Measurements from ENCODE around the gene SPATA13. TPM values are rescaled to one million over a fixed set of nuclear protein-coding genes. Genes with fewer than 3 reads are reported as not detected.

The SPATA13 gene
- total RNA-seq, 1 experiment from 2014 or later, result 21.4 TPM

DNA sequence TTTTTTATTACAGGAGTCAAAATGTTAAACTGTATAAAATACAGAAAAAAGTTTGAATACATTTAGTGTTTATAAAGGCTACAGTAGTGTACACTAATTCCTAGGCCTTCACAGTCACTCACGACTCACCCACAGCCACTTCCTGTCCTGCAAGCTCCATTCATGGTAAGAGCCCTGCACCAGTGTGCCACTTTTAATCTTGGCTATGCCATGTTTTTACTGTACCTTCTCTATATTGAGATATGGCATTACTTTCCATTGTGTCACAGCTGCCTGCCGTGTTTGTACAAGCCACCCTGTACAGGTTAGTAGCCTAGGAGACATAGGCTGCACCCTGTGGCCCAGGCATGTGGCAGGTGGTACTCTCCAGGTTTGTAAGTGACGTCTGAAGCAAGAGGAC is 180.9 kb downstream of the SPATA13 start:
- ATAC-seq, result peak; percentile 57; the same call in 1 of the 2 replicates
- peaks cover 3 to 10% of the 10 kb centered on the region in 2 experiments; a peak in 2 of 4 replicates for H3K4me1 ChIP-seq (ENCODE audit: control insufficient read depth in 1 of 2, insufficient read depth in 2 of 2, low read length in 2 of 2)
- BruUV-seq (replicated peaks), result no TSS peak
- ChIA-PET POLR2A (no interaction called here), RAD21 (ENCODE audit: low non-redundant PET in 1 of 2, low total read pairs in 2 of 2, uncharacterized antibody in 2 of 2, unreplicated experiment in 2 of 2) (no interaction called here), CTCF (no interaction called here)
- no peaks in the 10 kb centered on the region for H3K36me3 ChIP-seq (ENCODE audit: control insufficient read depth in 1 of 2, insufficient read depth in 2 of 2, low read length in 2 of 2)
- DNase-seq (ENCODE audit: low read depth, low spot score), result peak; percentile 19
- H4K20me1 ChIP-seq (ENCODE audit: insufficient read depth), result no peaks in the 10 kb centered on the region
- no peak overlapping the region for H2AFZ ChIP-seq (ENCODE audit: low read depth, low read length, poor library complexity, severe bottlenecking)
- H3K9me2 ChIP-seq (ENCODE audit: insufficient read depth), result no peaks in the 10 kb centered on the region
- no peak overlapping the region; the same call in 1 of the 2 replicates for H3K4me2 ChIP-seq (ENCODE audit: low read length)
- no peaks in the 10 kb centered on the region for H3K79me2 ChIP-seq (ENCODE audit: insufficient read depth, low read length)
- no peak overlapping the region for H3K9ac ChIP-seq (ENCODE audit: low read length)
- H3K4me3 ChIP-seq (replicated peaks in 1 of 2; ENCODE audit: low read depth in 1 of 2, low read length in 2 of 2), result no peak overlapping the region
- no peak overlapping the region for H3K27ac ChIP-seq (ENCODE audit: low read depth, low read length)
- intact Hi-C loops (cut with micrococcal nuclease), result no loop called here
- TF ChIP-seq SRF (IDR thresholded peaks at IDR 0.05; ENCODE audit: low read depth) (no peak), FOSL1 (IDR thresholded peaks at IDR 0.05; ENCODE audit: low read depth) (peak; percentile 38; the same call in 1 of the 2 replicates)
- H3K9me3 ChIP-seq (ENCODE audit: control insufficient read depth in 1 of 2, insufficient read depth in 1 of 2, low read depth in 1 of 2, low read length in 2 of 2), result no peaks in the 10 kb centered on the region
- H3K27me3 ChIP-seq (ENCODE audit: insufficient read depth, low read length), result no peaks in the 10 kb centered on the region

DNA sequence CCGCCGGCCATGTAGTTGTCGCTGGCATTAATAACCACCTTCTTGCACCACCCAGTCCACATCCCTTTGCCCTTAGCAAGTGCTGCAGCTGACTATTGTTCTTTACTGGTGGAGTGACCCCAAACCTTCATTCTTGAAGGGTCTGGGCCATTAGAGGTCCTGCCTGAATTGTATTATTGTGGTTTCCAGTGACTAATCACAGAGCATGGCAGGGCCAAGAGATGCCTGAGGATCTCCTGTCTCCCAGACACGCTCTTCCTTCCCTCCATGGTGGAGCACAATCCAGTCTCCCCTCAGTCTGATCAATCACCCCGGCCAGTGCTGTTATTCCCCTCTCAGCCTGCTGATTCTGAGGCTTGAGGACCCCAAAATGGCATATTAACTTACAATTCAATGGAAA is 187.9 kb downstream of the SPATA13 start:
- H3K4me3 ChIP-seq (replicated peaks in 1 of 2; ENCODE audit: low read depth in 1 of 2, low read length in 2 of 2), result peak overlapping the region in 1 of 2 experiments; percentile 9; a peak in 1 of 4 replicates
- peak overlapping the region; percentile 47 for H2AFZ ChIP-seq (ENCODE audit: low read depth, low read length, poor library complexity, severe bottlenecking)
- no peaks in the 10 kb centered on the region for H3K36me3 ChIP-seq (ENCODE audit: control insufficient read depth in 1 of 2, insufficient read depth in 2 of 2, low read length in 2 of 2)
- no peaks in the 10 kb centered on the region for H3K9me2 ChIP-seq (ENCODE audit: insufficient read depth)
- peak overlapping the region; percentile 63 for H3K4me2 ChIP-seq (ENCODE audit: low read length)
- H4K20me1 ChIP-seq (ENCODE audit: insufficient read depth), result no peaks in the 10 kb centered on the region
- TF ChIP-seq POLR2AphosphoS5 (IDR thresholded peaks at IDR 0.05; ENCODE audit: low read depth, low read length) (no peak), CBX3 (IDR thresholded peaks at IDR 0.05; ENCODE audit: low read depth) (no peak), SRF (IDR thresholded peaks at IDR 0.05; ENCODE audit: low read depth) (no peak)
- TF ChIP-seq, protein P1, sequence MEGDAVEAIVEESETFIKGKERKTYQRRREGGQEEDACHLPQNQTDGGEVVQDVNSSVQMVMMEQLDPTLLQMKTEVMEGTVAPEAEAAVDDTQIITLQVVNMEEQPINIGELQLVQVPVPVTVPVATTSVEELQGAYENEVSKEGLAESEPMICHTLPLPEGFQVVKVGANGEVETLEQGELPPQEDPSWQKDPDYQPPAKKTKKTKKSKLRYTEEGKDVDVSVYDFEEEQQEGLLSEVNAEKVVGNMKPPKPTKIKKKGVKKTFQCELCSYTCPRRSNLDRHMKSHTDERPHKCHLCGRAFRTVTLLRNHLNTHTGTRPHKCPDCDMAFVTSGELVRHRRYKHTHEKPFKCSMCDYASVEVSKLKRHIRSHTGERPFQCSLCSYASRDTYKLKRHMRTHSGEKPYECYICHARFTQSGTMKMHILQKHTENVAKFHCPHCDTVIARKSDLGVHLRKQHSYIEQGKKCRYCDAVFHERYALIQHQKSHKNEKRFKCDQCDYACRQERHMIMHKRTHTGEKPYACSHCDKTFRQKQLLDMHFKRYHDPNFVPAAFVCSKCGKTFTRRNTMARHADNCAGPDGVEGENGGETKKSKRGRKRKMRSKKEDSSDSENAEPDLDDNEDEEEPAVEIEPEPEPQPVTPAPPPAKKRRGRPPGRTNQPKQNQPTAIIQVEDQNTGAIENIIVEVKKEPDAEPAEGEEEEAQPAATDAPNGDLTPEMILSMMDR (IDR thresholded peaks at IDR 0.05 in 2 of 3, conservative IDR thresholded peaks at IDR 0.05 in 1 of 3; ENCODE audit: borderline replicate concordance in 1 of 3, insufficient read depth in 1 of 3, low read depth in 2 of 3, low read length in 2 of 3), result no peak
- H3K9ac ChIP-seq (ENCODE audit: low read length), result peak overlapping the region; percentile 14; the same call in 1 of the 2 replicates
- ChIA-PET RAD21 (ENCODE audit: low non-redundant PET in 1 of 2, low total read pairs in 2 of 2, uncharacterized antibody in 2 of 2, unreplicated experiment in 2 of 2) (no interaction called here), POLR2A (interaction anchor here (0.5 kb wide), 1 partner anchor 31 kb away, joined by 3 read pairs; no protein-coding TSS in a partner anchor), CTCF (no interaction called here)
- no TSS peak for BruUV-seq (replicated peaks)
- ATAC-seq (peak; percentile 52), DNase-seq (ENCODE audit: low read depth, low spot score) (no peak)
- H3K27me3 ChIP-seq (ENCODE audit: insufficient read depth, low read length), result no peaks in the 10 kb centered on the region
- peak overlapping the region; percentile 86 for H3K27ac ChIP-seq (ENCODE audit: low read depth, low read length)
- no peaks in the 10 kb centered on the region for H3K79me2 ChIP-seq (ENCODE audit: insufficient read depth, low read length)
- peaks cover 21 to 24% of the 10 kb centered on the region in 2 experiments for H3K4me1 ChIP-seq (ENCODE audit: control insufficient read depth in 1 of 2, insufficient read depth in 2 of 2, low read length in 2 of 2)
- intact Hi-C loops (cut with micrococcal nuclease), result no loop called here
- H3K9me3 ChIP-seq (ENCODE audit: control insufficient read depth in 1 of 2, insufficient read depth in 1 of 2, low read depth in 1 of 2, low read length in 2 of 2), result no peaks in the 10 kb centered on the region

Data from HCT116 (cell line).